ENCODE data around the gene ARID1B. TPM values are rescaled to one million over a fixed set of nuclear protein-coding genes. Genes with fewer than 3 reads are reported as not detected.
A peak's percentile ranks its signal among the peaks of the same experiment; 100 is the strongest.

ARID1B gene
- total and polyA plus RNA-seq, 2 of the 13 experiments (the other 11 are each of a cell fraction or from before 2014, with no cell fraction given): 20.1 to 32.6 TPM

DNA sequence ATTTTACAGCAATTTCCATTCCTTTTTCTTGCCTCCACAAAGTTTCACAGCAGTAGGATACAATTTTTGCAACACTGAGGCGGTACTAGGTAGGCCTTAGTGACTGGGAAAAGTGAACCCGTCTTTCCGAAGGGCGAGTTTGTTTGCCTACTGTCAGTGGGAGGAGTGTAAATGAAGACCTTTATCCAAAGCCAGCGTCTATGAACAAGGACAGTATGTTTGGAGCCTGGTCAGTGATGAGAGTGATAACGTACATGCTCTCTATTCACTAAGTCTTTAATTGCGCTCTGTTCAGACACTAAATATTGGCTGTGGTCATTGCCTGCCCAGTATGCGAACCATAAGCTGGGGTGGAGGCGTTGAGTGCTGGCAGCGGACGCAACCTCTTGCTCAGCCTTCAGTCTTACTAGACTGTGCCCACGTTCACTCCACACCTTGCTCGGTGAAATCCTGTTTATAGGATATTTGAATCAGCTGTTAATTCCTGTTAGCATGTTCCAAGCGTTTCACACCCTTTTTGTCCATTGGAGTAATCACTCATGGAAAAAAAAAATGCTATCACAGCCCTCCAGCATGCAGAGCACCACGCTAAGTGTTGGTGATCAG, 400.7 kb downstream of the ARID1B start (continued):
- TF ChIP-seq, protein P1, sequence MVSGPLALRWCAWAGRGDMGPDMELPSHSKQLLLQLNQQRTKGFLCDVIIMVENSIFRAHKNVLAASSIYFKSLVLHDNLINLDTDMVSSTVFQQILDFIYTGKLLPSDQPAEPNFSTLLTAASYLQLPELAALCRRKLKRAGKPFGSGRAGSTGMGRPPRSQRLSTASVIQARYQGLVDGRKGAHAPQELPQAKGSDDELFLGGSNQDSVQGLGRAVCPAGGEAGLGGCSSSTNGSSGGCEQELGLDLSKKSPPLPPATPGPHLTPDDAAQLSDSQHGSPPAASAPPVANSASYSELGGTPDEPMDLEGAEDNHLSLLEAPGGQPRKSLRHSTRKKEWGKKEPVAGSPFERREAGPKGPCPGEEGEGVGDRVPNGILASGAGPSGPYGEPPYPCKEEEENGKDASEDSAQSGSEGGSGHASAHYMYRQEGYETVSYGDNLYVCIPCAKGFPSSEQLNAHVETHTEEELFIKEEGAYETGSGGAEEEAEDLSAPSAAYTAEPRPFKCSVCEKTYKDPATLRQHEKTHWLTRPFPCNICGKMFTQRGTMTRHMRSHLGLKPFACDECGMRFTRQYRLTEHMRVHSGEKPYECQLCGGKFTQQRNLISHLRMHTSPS (CRISPR knock-in tag; IDR thresholded peaks at IDR 0.05; ENCODE audit: low read depth): no peak
- TF ChIP-seq KDM4B (CRISPR knock-in tag; IDR thresholded peaks at IDR 0.05) (no peak), LCORL (IDR thresholded peaks at IDR 0.05) (no peak), LCORL (CRISPR knock-in tag; IDR thresholded peaks at IDR 0.05) (no peak), ATRX (CRISPR knock-in tag; IDR thresholded peaks at IDR 0.05; ENCODE audit: borderline replicate concordance) (no peak), NFIC (IDR thresholded peaks at IDR 0.05; ENCODE audit: low read length) (no peak), ARNT2 (CRISPR knock-in tag; IDR thresholded peaks at IDR 0.05; ENCODE audit: low read depth) (no peak), AGO1 (IDR thresholded peaks at IDR 0.05; ENCODE audit: low read depth, low read length, poor library complexity, severe bottlenecking) (no peak), ZNF746 (CRISPR knock-in tag; IDR thresholded peaks at IDR 0.05) (no peak), RXRA (CRISPR knock-in tag; IDR thresholded peaks at IDR 0.05) (no peak), FOXK2 (IDR thresholded peaks at IDR 0.05) (no peak), MTA1 (CRISPR knock-in tag; IDR thresholded peaks at IDR 0.05; ENCODE audit: borderline replicate concordance) (0 out of 2 replicates have a peak, but pooled peaks have one; percentile 40)
- TF ChIP-seq, protein P2, sequence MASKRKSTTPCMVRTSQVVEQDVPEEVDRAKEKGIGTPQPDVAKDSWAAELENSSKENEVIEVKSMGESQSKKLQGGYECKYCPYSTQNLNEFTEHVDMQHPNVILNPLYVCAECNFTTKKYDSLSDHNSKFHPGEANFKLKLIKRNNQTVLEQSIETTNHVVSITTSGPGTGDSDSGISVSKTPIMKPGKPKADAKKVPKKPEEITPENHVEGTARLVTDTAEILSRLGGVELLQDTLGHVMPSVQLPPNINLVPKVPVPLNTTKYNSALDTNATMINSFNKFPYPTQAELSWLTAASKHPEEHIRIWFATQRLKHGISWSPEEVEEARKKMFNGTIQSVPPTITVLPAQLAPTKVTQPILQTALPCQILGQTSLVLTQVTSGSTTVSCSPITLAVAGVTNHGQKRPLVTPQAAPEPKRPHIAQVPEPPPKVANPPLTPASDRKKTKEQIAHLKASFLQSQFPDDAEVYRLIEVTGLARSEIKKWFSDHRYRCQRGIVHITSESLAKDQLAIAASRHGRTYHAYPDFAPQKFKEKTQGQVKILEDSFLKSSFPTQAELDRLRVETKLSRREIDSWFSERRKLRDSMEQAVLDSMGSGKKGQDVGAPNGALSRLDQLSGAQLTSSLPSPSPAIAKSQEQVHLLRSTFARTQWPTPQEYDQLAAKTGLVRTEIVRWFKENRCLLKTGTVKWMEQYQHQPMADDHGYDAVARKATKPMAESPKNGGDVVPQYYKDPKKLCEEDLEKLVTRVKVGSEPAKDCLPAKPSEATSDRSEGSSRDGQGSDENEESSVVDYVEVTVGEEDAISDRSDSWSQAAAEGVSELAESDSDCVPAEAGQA (IDR thresholded peaks at IDR 0.05; ENCODE audit: low read depth): no peak
- TF ChIP-seq, protein P2 (CRISPR knock-in tag; IDR thresholded peaks at IDR 0.05; ENCODE audit: borderline replicate concordance): no peak
- TF ChIP-seq, protein P3, sequence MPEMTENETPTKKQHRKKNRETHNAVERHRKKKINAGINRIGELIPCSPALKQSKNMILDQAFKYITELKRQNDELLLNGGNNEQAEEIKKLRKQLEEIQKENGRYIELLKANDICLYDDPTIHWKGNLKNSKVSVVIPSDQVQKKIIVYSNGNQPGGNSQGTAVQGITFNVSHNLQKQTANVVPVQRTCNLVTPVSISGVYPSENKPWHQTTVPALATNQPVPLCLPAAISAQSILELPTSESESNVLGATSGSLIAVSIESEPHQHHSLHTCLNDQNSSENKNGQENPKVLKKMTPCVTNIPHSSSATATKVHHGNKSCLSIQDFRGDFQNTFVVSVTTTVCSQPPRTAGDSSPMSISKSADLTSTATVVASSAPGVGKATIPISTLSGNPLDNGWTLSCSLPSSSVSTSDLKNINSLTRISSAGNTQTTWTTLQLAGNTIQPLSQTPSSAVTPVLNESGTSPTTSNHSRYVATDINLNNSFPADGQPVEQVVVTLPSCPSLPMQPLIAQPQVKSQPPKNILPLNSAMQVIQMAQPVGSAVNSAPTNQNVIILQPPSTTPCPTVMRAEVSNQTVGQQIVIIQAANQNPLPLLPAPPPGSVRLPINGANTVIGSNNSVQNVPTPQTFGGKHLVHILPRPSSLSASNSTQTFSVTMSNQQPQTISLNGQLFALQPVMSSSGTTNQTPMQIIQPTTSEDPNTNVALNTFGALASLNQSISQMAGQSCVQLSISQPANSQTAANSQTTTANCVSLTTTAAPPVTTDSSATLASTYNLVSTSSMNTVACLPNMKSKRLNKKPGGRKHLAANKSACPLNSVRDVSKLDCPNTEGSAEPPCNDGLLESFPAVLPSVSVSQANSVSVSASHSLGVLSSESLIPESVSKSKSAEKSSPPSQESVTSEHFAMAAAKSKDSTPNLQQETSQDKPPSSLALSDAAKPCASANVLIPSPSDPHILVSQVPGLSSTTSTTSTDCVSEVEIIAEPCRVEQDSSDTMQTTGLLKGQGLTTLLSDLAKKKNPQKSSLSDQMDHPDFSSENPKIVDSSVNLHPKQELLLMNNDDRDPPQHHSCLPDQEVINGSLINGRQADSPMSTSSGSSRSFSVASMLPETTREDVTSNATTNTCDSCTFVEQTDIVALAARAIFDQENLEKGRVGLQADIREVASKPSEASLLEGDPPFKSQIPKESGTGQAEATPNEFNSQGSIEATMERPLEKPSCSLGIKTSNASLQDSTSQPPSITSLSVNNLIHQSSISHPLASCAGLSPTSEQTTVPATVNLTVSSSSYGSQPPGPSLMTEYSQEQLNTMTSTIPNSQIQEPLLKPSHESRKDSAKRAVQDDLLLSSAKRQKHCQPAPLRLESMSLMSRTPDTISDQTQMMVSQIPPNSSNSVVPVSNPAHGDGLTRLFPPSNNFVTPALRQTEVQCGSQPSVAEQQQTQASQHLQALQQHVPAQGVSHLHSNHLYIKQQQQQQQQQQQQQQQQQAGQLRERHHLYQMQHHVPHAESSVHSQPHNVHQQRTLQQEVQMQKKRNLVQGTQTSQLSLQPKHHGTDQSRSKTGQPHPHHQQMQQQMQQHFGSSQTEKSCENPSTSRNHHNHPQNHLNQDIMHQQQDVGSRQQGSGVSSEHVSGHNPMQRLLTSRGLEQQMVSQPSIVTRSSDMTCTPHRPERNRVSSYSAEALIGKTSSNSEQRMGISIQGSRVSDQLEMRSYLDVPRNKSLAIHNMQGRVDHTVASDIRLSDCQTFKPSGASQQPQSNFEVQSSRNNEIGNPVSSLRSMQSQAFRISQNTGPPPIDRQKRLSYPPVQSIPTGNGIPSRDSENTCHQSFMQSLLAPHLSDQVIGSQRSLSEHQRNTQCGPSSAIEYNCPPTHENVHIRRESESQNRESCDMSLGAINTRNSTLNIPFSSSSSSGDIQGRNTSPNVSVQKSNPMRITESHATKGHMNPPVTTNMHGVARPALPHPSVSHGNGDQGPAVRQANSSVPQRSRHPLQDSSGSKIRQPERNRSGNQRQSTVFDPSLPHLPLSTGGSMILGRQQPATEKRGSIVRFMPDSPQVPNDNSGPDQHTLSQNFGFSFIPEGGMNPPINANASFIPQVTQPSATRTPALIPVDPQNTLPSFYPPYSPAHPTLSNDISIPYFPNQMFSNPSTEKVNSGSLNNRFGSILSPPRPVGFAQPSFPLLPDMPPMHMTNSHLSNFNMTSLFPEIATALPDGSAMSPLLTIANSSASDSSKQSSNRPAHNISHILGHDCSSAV (CRISPR knock-in tag; IDR thresholded peaks at IDR 0.05; ENCODE audit: borderline replicate concordance): no peak
